H1 (cell line): ENCODE results near the gene CCDC18. TPM values are rescaled to one million over a fixed set of nuclear protein-coding genes. Genes with fewer than 3 reads are reported as not detected.

Source experiments
- CTCF ChIA-PET: fragments of 300-600 bp; sonication (Branson Sonifier 250); formaldehyde crosslinking; loops from one replicate; lab custom pipeline; 2021; ENCODE audit not compliant: partially characterized antibody; lab: Charles Lee
- POLR2A ChIA-PET: fragments of 300-600 bp; sonication (Branson Sonifier 250); formaldehyde crosslinking; loops from one replicate; lab custom pipeline; 2021; ENCODE audit warnings: inconsistent platforms; ENCODE audit not compliant: partially characterized antibody; lab: Charles Lee
- DNase-seq, 2 experiments: peaks; one replicate each; pipeline versions ENCODE4 v3.0.0 to v3.0.0-alpha.2; 2010 to 2022; ENCODE audit warnings: low spot score in 2 of 2, low read depth in 1 of 2, mixed read lengths in 1 of 2
- FAIRE-seq: peaks from 2 replicates; lab custom pipeline; 2011; peaks lifted over from hg19 to GRCh38; lab: Jason Lieb, UNC
- H2AFZ ChIP-seq: 2 replicates; pipeline ENCODE4 v1.8.1; 2012; ENCODE audit warnings: low read length, inconsistent platforms
- H2AK5ac ChIP-seq: 2 replicates; pipeline ENCODE4 v1.6.1; 2013; ENCODE audit warnings: low read depth, low read length
- H2BK120ac ChIP-seq: replicated peaks from 2 replicates; pipeline ENCODE3; 2013; ENCODE audit warnings: low read depth, low read length, inconsistent platforms
- H2BK12ac ChIP-seq: 2 replicates; pipeline ENCODE4 v1.6.1; 2013; ENCODE audit warnings: low read depth, low read length
- H2BK15ac ChIP-seq: 2 replicates; pipeline ENCODE4 v1.6.1; 2013; ENCODE audit warnings: low read length
- H2BK20ac ChIP-seq: 2 replicates; pipeline ENCODE4 v1.6.1; 2013; ENCODE audit warnings: low read length
- H2BK5ac ChIP-seq: 2 replicates; pipeline ENCODE4 v1.6.1; 2013; ENCODE audit warnings: low read depth, low read length
- H3K14ac ChIP-seq: 2 replicates; pipeline ENCODE4 v1.6.1; 2013; ENCODE audit warnings: inconsistent platforms; ENCODE audit not compliant: insufficient read length
- H3K18ac ChIP-seq: 2 replicates; pipeline ENCODE4 v1.6.1; 2013; ENCODE audit warnings: low read length; ENCODE audit errors: extremely low read depth
- H3K23ac ChIP-seq: 2 replicates; pipeline ENCODE4 v1.6.1; 2013; ENCODE audit warnings: inconsistent platforms; ENCODE audit not compliant: insufficient read length
- H3K23me2 ChIP-seq: 2 replicates; pipeline ENCODE4 v1.6.1; 2013; ENCODE audit warnings: low read depth, low read length
- H3K27ac ChIP-seq: 2 replicates; pipeline ENCODE4 v1.6.1; 2011; ENCODE audit warnings: low read depth, low read length, inconsistent platforms
- H3K27me3 ChIP-seq, 4 experiments: replicated peaks in 1 of 4; 1 replicate in 1 of 4; 2 replicates in 3 of 4; pipeline versions ENCODE4 v1.6.1 to v1.8.1; 2011 to 2013; ENCODE audit warnings: low read length in 3 of 4, mild to moderate bottlenecking in 3 of 4, inconsistent platforms in 2 of 4, mixed read lengths in 2 of 4, moderate library complexity in 1 of 4; ENCODE audit not compliant: control insufficient read depth in 3 of 4, insufficient read depth in 3 of 4; ENCODE audit errors: extremely low read depth in 1 of 4
- H3K36me3 ChIP-seq, 4 experiments: 2 replicates each; pipeline versions ENCODE4 v1.6.1 to v1.8.1; 2011 to 2013; ENCODE audit warnings: mild to moderate bottlenecking in 4 of 4, low read length in 3 of 4, moderate library complexity in 2 of 4, control low read depth in 1 of 4, inconsistent platforms in 1 of 4; ENCODE audit not compliant: insufficient read depth in 4 of 4, control insufficient read depth in 2 of 4
- H3K4ac ChIP-seq: replicated peaks from 2 replicates; pipeline ENCODE3; 2013; ENCODE audit warnings: low read length, low read depth, mixed read lengths, inconsistent platforms; ENCODE audit not compliant: insufficient read length
- H3K4me1 ChIP-seq, 4 experiments: replicated peaks in 1 of 4; 1 replicate in 1 of 4; 2 replicates in 3 of 4; pipeline versions ENCODE4 v1.6.1 to v1.8.1; 2011 to 2013; ENCODE audit warnings: low read length in 3 of 4, inconsistent platforms in 2 of 4, mixed read lengths in 1 of 4; ENCODE audit not compliant: insufficient read depth in 4 of 4, control insufficient read depth in 3 of 4
- H3K4me2 ChIP-seq, 2 experiments: 2 replicates each; pipeline versions ENCODE4 v1.6.1 to v1.8.1; 2011 to 2013; ENCODE audit warnings: low read depth in 2 of 2, low read length in 2 of 2, control low read depth in 1 of 2, inconsistent platforms in 1 of 2, mild to moderate bottlenecking in 1 of 2; ENCODE audit not compliant: insufficient read depth in 1 of 2
- H3K4me3 ChIP-seq, 4 experiments: fragments of 200-600, 300-600 bp in 1 of 4; sonication (generic), shearing (Covaris generic), sonication (Bioruptor Twin) in 1 of 4; 2 replicates each; pipeline versions ENCODE4 v1.5.1 to v1.8.1; 2011 to 2016; ENCODE audit warnings: low read length in 4 of 4, low read depth in 3 of 4, control low read depth in 2 of 4, inconsistent platforms in 2 of 4, mild to moderate bottlenecking in 2 of 4, mixed read lengths in 1 of 4, moderate library complexity in 1 of 4; ENCODE audit not compliant: insufficient read depth in 2 of 4; ENCODE audit errors: extremely low read depth in 1 of 4
- H3K56ac ChIP-seq: replicated peaks from 2 replicates; pipeline ENCODE3; 2013; ENCODE audit warnings: low read depth, mild to moderate bottlenecking, mixed read lengths, low read length, inconsistent platforms; ENCODE audit not compliant: insufficient read length
- H3K79me1 ChIP-seq: 2 replicates; pipeline ENCODE4 v1.6.1; 2013; ENCODE audit warnings: low read depth, low read length, control low read depth
- H3K79me2 ChIP-seq, 2 experiments: 2 replicates each; pipeline versions ENCODE4 v1.6.1 to v1.8.1; 2012 to 2013; ENCODE audit warnings: low read length in 2 of 2, mild to moderate bottlenecking in 2 of 2, inconsistent platforms in 1 of 2; ENCODE audit not compliant: insufficient read depth in 2 of 2, control insufficient read depth in 1 of 2
- H3K9ac ChIP-seq, 4 experiments: replicated peaks in 1 of 4; 1 replicate in 1 of 4; 2 replicates in 3 of 4; pipeline versions ENCODE4 v1.6.1 to v1.8.1; 2011 to 2013; ENCODE audit warnings: low read depth in 3 of 4, low read length in 3 of 4, control low read depth in 2 of 4, mild to moderate bottlenecking in 2 of 4, moderate library complexity in 2 of 4, inconsistent platforms in 1 of 4; ENCODE audit errors: extremely low read depth in 1 of 4
- H3K9me3 ChIP-seq, 2 experiments: 2 replicates each; pipeline versions ENCODE4 v1.6.1 to v1.8.1; 2012 to 2013; ENCODE audit warnings: mild to moderate bottlenecking in 2 of 2, moderate library complexity in 2 of 2, control low read depth in 1 of 2, inconsistent platforms in 1 of 2, low read depth in 1 of 2, low read length in 1 of 2, mixed read lengths in 1 of 2; ENCODE audit not compliant: insufficient read depth in 2 of 2
- H4K20me1 ChIP-seq, 2 experiments: replicated peaks in 1 of 2; 2 replicates each; pipeline versions ENCODE3 to v1.8.1; 2011 to 2013; ENCODE audit warnings: inconsistent platforms in 2 of 2, low read length in 2 of 2, mild to moderate bottlenecking in 1 of 2; ENCODE audit not compliant: insufficient read depth in 2 of 2, control insufficient read depth in 1 of 2
- H4K5ac ChIP-seq: 2 replicates; pipeline ENCODE4 v1.6.1; 2013; ENCODE audit warnings: low read length, low read depth, mixed read lengths, inconsistent platforms; ENCODE audit not compliant: insufficient read length
- H4K8ac ChIP-seq: 2 replicates; pipeline ENCODE4 v1.8.0; 2013; ENCODE audit warnings: mild to moderate bottlenecking, moderate library complexity, low read length, inconsistent platforms; ENCODE audit not compliant: insufficient read depth; ENCODE audit errors: extremely low read depth
- H4K91ac ChIP-seq: replicated peaks from 2 replicates; pipeline ENCODE3; 2013; ENCODE audit warnings: low read length, mixed read lengths, inconsistent platforms; ENCODE audit not compliant: insufficient read length
- CEBPB ChIP-seq: IDR thresholded peaks from 2 replicates; pipeline ENCODE4 v1.6.1; 2012; ENCODE audit warnings: low read depth, low read length
- CHD1 ChIP-seq: IDR thresholded peaks from 2 replicates; pipeline ENCODE4 v1.6.1; 2012; ENCODE audit warnings: low read depth, low read length, improper control_type of control experiment
- CREB1 ChIP-seq: IDR thresholded peaks from 2 replicates; pipeline ENCODE4 v1.6.1; 2012; ENCODE audit warnings: inconsistent platforms
- GABPA ChIP-seq: IDR thresholded peaks from 2 replicates; pipeline ENCODE4 v1.6.1; 2011; ENCODE audit warnings: mild to moderate bottlenecking, low read length, moderate library complexity, borderline replicate concordance; ENCODE audit not compliant: insufficient read depth
- KDM4A ChIP-seq: IDR thresholded peaks from one replicate; pipeline ENCODE4 v1.7.1; 2012; ENCODE audit warnings: low read depth, mild to moderate bottlenecking, moderate library complexity, low read length, inconsistent platforms; ENCODE audit not compliant: severe bottlenecking
- POLR2AphosphoS5 ChIP-seq: IDR thresholded peaks from 2 replicates; pipeline ENCODE4 v1.6.1; 2011; ENCODE audit warnings: low read depth, low read length
- RAD21 ChIP-seq, 2 experiments: IDR thresholded peaks in 1 of 2; conservative IDR thresholded peaks in 1 of 2; 2 replicates each; pipeline ENCODE4 v1.6.1; 2011; ENCODE audit warnings: low read depth in 2 of 2, low read length in 2 of 2, improper control_type of control experiment in 1 of 2, inconsistent platforms in 1 of 2, mild to moderate bottlenecking in 1 of 2, moderate library complexity in 1 of 2
- RBBP5 ChIP-seq: IDR thresholded peaks from 2 replicates; pipeline ENCODE4 v1.7.1; 2012; ENCODE audit warnings: low read depth, mild to moderate bottlenecking, inconsistent platforms, low read length, moderate library complexity, borderline replicate concordance
- SP1 ChIP-seq: IDR thresholded peaks from 2 replicates; pipeline ENCODE4 v1.6.1; 2011; ENCODE audit warnings: low read depth, low read length
- TAF1 ChIP-seq: IDR thresholded peaks from 2 replicates; pipeline ENCODE4 v1.6.1; 2011; ENCODE audit warnings: mild to moderate bottlenecking, low read depth, low read length
- TEAD4 ChIP-seq: IDR thresholded peaks from 2 replicates; pipeline ENCODE4 v1.6.1; 2012; ENCODE audit warnings: low read depth, low read length, inconsistent platforms, mixed read lengths
- WGBS, 2 experiments: shearing (Covaris generic) in 1 of 2; methylation state at CpG; one replicate each; pipeline versions ENCODE4 v1.1.6 to v1.1.7; 2013 to 2015; ENCODE audit warnings: low lambda C conversion rate in 2 of 2, mixed read lengths in 2 of 2, inconsistent platforms in 1 of 2, low coverage in 1 of 2, missing lambda C conversion rate in 1 of 2; ENCODE audit not compliant: insufficient replicate concordance in 2 of 2, insufficient coverage in 1 of 2, insufficient read length in 1 of 2; ENCODE audit errors: extremely low coverage in 1 of 2, missing lambda C conversion rate in 1 of 2; 5-methylcytosine and 5-hydroxymethylcytosine counted together
- polyA plus RNA-seq, 7 experiments: library from polyadenylated mRNA; depleted of rRNA in 3 of 7; stranded (reverse) in 5 of 7; unstranded in 2 of 7; fragments of >200 nt in 5 of 7; fragments of 200-250 nt in 2 of 7; gene quantifications; 1 replicate in 5 of 7; 2 replicates in 1 of 7; 4 replicates in 1 of 7; pipeline versions ENCODE4 v1.2.1 to v1.2.3, GENCODE V29; 2011 to 2013; ENCODE audit warnings: missing spikeins in 2 of 7, mixed read lengths in 2 of 7
- total RNA-seq: library from RNA; stranded (reverse); fragmentation: NEBNext Ultra II Directional; extraction: Animal tissue kit (Norgen Biotek cat#: 25700); gene quantifications from 2 replicates; pipeline ENCODE4 v1.2.1, GENCODE V29; 2021
- TF ChIP-seq, protein P1 (sequence below): IDR thresholded peaks from 2 replicates; pipeline ENCODE4 v1.6.1; 2012; ENCODE audit warnings: low read length, inconsistent platforms

Gene CCDC18
- total and polyA plus RNA-seq, 2 of the 8 experiments (the other 6 are each of a cell fraction or from before 2014, with no cell fraction given) = 3.0 to 21.2 TPM

- DNase-seq = no peak
- Histone ChIP-seq H3K23me2 (peaks cover 1% of the 10 kb centered on the region; the same call in 1 of the 2 replicates), H3K18ac (no peak overlapping the region), H4K20me1 (no peaks in the 10 kb centered on the region), H3K14ac (no peak overlapping the region), H3K56ac (no peak overlapping the region), H3K4me2 (no peak overlapping the region), H3K9me3 (no peaks in the 10 kb centered on the region), H3K9ac (no peak overlapping the region), H3K4me1 (no peaks in the 10 kb centered on the region), H2BK20ac (no peak overlapping the region), H2AK5ac (no peak overlapping the region), H4K8ac (no peak overlapping the region), H3K36me3 (peaks cover 3 to 32% (median 16%) of the 10 kb centered on the region in 4 experiments; a peak in 7 of 8 replicates), H2BK15ac (no peak overlapping the region), H3K79me2 (no peaks in the 10 kb centered on the region), H3K4me3 (no peak overlapping the region), H3K27me3 (no peaks in the 10 kb centered on the region), H2BK12ac (no peak overlapping the region), H4K91ac (no peak overlapping the region), H3K23ac (no peak overlapping the region), H3K27ac (no peak overlapping the region), H2BK5ac (no peak overlapping the region), H4K5ac (no peak overlapping the region), H2BK120ac (no peak overlapping the region), H3K4ac (no peak overlapping the region), H3K79me1 (no peaks in the 10 kb centered on the region), H2AFZ (no peak overlapping the region)
- ChIA-PET CTCF (interaction anchor here (0.9 to 1.1 kb wide), 2 partner anchors 10 to 23 kb away, joined by 3 to 4 read pairs; no protein-coding TSS in a partner anchor), POLR2A (no interaction called here)
- no peak for FAIRE-seq
- 81% methylated on average over 6 of the region's 6 CpGs; no CpG with 5 or more reads in 1 of the 2 experiments for WGBS, 2 experiments
- TF ChIP-seq TAF1 (no peak), POLR2AphosphoS5 (no peak), RAD21 (IDR thresholded peaks at IDR 0.05 in 1 of 2, conservative IDR thresholded peaks at IDR 0.05 in 1 of 2; ENCODE audit: low read depth in 2 of 2, low read length in 2 of 2) (no peak), CREB1 (no peak), CHD1 (no peak), GABPA (no peak), TEAD4 (no peak), CEBPB (no peak), RBBP5 (no peak), SP1 (no peak), KDM4A (no peak)
- TF ChIP-seq, protein P1, sequence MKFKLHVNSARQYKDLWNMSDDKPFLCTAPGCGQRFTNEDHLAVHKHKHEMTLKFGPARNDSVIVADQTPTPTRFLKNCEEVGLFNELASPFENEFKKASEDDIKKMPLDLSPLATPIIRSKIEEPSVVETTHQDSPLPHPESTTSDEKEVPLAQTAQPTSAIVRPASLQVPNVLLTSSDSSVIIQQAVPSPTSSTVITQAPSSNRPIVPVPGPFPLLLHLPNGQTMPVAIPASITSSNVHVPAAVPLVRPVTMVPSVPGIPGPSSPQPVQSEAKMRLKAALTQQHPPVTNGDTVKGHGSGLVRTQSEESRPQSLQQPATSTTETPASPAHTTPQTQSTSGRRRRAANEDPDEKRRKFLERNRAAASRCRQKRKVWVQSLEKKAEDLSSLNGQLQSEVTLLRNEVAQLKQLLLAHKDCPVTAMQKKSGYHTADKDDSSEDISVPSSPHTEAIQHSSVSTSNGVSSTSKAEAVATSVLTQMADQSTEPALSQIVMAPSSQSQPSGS = no peak
Measured at GRCh38 chr1:93200086-93200620, 19.6 kb downstream of the CCDC18 start.
